HCT116 (cell line): ENCODE data around the gene KCNK5. TPM values are rescaled to one million over a fixed set of nuclear protein-coding genes. Genes with fewer than 3 reads are reported as not detected.

Source experiments
- ATAC-seq: fragments of 200-7000 bp; cut with Tn5 transposase; 2 replicates; pipeline ENCODE4 v1.9.1; 2020; ENCODE audit warnings: mild to moderate bottlenecking, moderate library complexity
- BruUV-seq: library from RNA; stranded (reverse); fragments of 400-500 nt; replicated peaks from 2 replicates; lab custom pipeline; 2021; lab: Mats Ljungman, UMichigan
- CTCF ChIA-PET: fragments of 300-600 bp; sonication (Branson Sonifier 250); formaldehyde crosslinking; loops from one replicate; lab custom pipeline; 2021; ENCODE audit warnings: antibody characterized with exemption; lab: Charles Lee
- POLR2A ChIA-PET: fragments of 300-600, 350-600 bp; sonication (Branson Sonifier 250); formaldehyde crosslinking; loops from one replicate; lab custom pipeline; 2021; ENCODE audit warnings: antibody characterized with exemption; lab: Charles Lee
- RAD21 ChIA-PET, 2 experiments: fragments of 300-600 bp; sonication (Branson Sonifier 250); formaldehyde crosslinking; loops; one replicate each; lab custom pipeline; 2023; ENCODE audit warnings: low total read pairs in 2 of 2; ENCODE audit not compliant: uncharacterized antibody in 2 of 2, unreplicated experiment in 2 of 2, low non-redundant PET in 1 of 2; lab: Charles Lee
- DNase-seq: peaks from one replicate; pipeline ENCODE4 v3.0.0-alpha.2; 2010; ENCODE audit warnings: low read depth, low spot score
- H2AFZ ChIP-seq: fragments of 200-600 bp; shearing (Covaris generic), sonication (generic); 2 replicates; pipeline ENCODE4 v1.6.1; 2017; ENCODE audit warnings: low read depth, mixed run types, mixed read lengths, antibody characterized with exemption, low read length; ENCODE audit not compliant: poor library complexity, severe bottlenecking
- H3K27ac ChIP-seq: 2 replicates; pipeline ENCODE4 v1.5.1; 2012; ENCODE audit warnings: low read depth, low read length
- H3K27me3 ChIP-seq: fragments of 200-600 bp; sonication (generic); 2 replicates; pipeline ENCODE4 v1.6.1; 2016; ENCODE audit warnings: mixed run types, low read length, mixed read lengths; ENCODE audit not compliant: insufficient read depth
- H3K36me3 ChIP-seq, 2 experiments: fragments of 200-500 bp in 1 of 2; fragments of 200-600 bp in 1 of 2; sonication (Bioruptor generic) in 1 of 2; sonication (generic) in 1 of 2; 2 replicates each; pipeline versions ENCODE4 v1.5.1 to v1.6.1; 2014 to 2016; ENCODE audit warnings: low read length in 2 of 2, inconsistent platforms in 1 of 2, mixed read lengths in 1 of 2, mixed run types in 1 of 2; ENCODE audit not compliant: insufficient read depth in 2 of 2, control insufficient read depth in 1 of 2
- H3K4me1 ChIP-seq, 2 experiments: fragments of 200-600 bp in 1 of 2; sonication (generic) in 1 of 2; 2 replicates each; pipeline versions ENCODE4 v1.5.1 to v1.6.1; 2012 to 2017; ENCODE audit warnings: low read length in 2 of 2, inconsistent platforms in 1 of 2, mild to moderate bottlenecking in 1 of 2, mixed read lengths in 1 of 2, mixed run types in 1 of 2, moderate library complexity in 1 of 2; ENCODE audit not compliant: insufficient read depth in 2 of 2, control insufficient read depth in 1 of 2
- H3K4me2 ChIP-seq: fragments of 200-600 bp; sonication (generic); 2 replicates; pipeline ENCODE4 v1.6.1; 2017; ENCODE audit warnings: mixed run types, low read length, mixed read lengths
- H3K4me3 ChIP-seq, 2 experiments: fragments of 200-600 bp in 1 of 2; sonication (generic) in 1 of 2; replicated peaks in 1 of 2; 2 replicates each; pipeline ENCODE4 v1.5.1; 2011 to 2016; ENCODE audit warnings: low read length in 2 of 2, control low read depth in 1 of 2, low read depth in 1 of 2, mild to moderate bottlenecking in 1 of 2, mixed read lengths in 1 of 2, mixed run types in 1 of 2
- H3K79me2 ChIP-seq: fragments of 200-600 bp; sonication (generic); 2 replicates; pipeline ENCODE4 v1.6.1; 2017; ENCODE audit warnings: mild to moderate bottlenecking, mixed run types, low read length, moderate library complexity, mixed read lengths; ENCODE audit not compliant: insufficient read depth
- H3K9ac ChIP-seq: fragments of 200-600 bp; sonication (generic); 2 replicates; pipeline ENCODE4 v1.6.1; 2016; ENCODE audit warnings: low read length, mixed read lengths
- H3K9me2 ChIP-seq: fragments of 200-600 bp; sonication (generic), shearing (Covaris generic); 2 replicates; pipeline ENCODE4 v1.6.1; 2017; ENCODE audit warnings: mixed run types, mild to moderate bottlenecking, moderate library complexity; ENCODE audit not compliant: insufficient read depth
- H3K9me3 ChIP-seq, 2 experiments: fragments of 200-500 bp in 1 of 2; fragments of 200-600 bp in 1 of 2; sonication (Bioruptor generic) in 1 of 2; sonication (generic) in 1 of 2; 2 replicates each; pipeline ENCODE4 v1.6.1; 2014 to 2017; ENCODE audit warnings: low read length in 2 of 2, mixed read lengths in 2 of 2, inconsistent platforms in 1 of 2, low read depth in 1 of 2, mild to moderate bottlenecking in 1 of 2, mixed run types in 1 of 2, moderate library complexity in 1 of 2; ENCODE audit not compliant: control insufficient read depth in 1 of 2, insufficient read depth in 1 of 2
- H4K20me1 ChIP-seq: fragments of 200-600 bp; sonication (generic), shearing (Covaris generic); 2 replicates; pipeline ENCODE4 v1.6.1; 2017; ENCODE audit warnings: mixed run types, mild to moderate bottlenecking, moderate library complexity; ENCODE audit not compliant: insufficient read depth
- CBX3 ChIP-seq: IDR thresholded peaks from 2 replicates; pipeline ENCODE4 v1.6.1; 2012; ENCODE audit warnings: low read depth
- CEBPB ChIP-seq: IDR thresholded peaks from 2 replicates; pipeline ENCODE4 v1.6.1; 2012; ENCODE audit warnings: low read depth
- CTCF ChIP-seq, 3 experiments: fragments of 200-600 bp in 1 of 3; sonication (generic) in 1 of 3; IDR thresholded peaks in 2 of 3; conservative IDR thresholded peaks in 1 of 3; 2 replicates each; pipeline ENCODE4 v1.5.1; 2012 to 2017; ENCODE audit warnings: low read depth in 2 of 3, low read length in 2 of 3, antibody characterized with exemption in 1 of 3, borderline replicate concordance in 1 of 3, control low read depth in 1 of 3, mild to moderate bottlenecking in 1 of 3, mixed read lengths in 1 of 3, mixed run types in 1 of 3, moderate library complexity in 1 of 3; ENCODE audit not compliant: insufficient read depth in 1 of 3
- EGR1 ChIP-seq: IDR thresholded peaks from 2 replicates; pipeline ENCODE4 v1.6.1; 2012; ENCODE audit warnings: low read depth
- ELF1 ChIP-seq: IDR thresholded peaks from 2 replicates; pipeline ENCODE4 v1.6.1; 2012; ENCODE audit warnings: low read depth, borderline replicate concordance
- EZH2 ChIP-seq: fragments of 200-600 bp; sonication (generic); IDR thresholded peaks from 2 replicates; pipeline ENCODE4 v1.6.1; 2017; ENCODE audit warnings: antibody characterized with exemption, mixed run types
- EZH2phosphoT487 ChIP-seq: fragments of 200-600 bp; IDR thresholded peaks from 2 replicates; pipeline ENCODE4 v1.6.1; 2018; ENCODE audit warnings: antibody characterized with exemption, borderline replicate concordance
- FOSL1 ChIP-seq: IDR thresholded peaks from 2 replicates; pipeline ENCODE4 v1.6.1; 2012; ENCODE audit warnings: low read depth
- JUND ChIP-seq: IDR thresholded peaks from 2 replicates; pipeline ENCODE4 v1.6.1; 2012
- POLR2AphosphoS5 ChIP-seq: IDR thresholded peaks from 2 replicates; pipeline ENCODE4 v1.6.1; 2011; ENCODE audit warnings: mild to moderate bottlenecking, low read depth, low read length, moderate library complexity
- SIN3A ChIP-seq: IDR thresholded peaks from 2 replicates; pipeline ENCODE4 v1.6.1; 2012; ENCODE audit warnings: low read depth
- SP1 ChIP-seq: IDR thresholded peaks from 2 replicates; pipeline ENCODE4 v1.6.1; 2012; ENCODE audit warnings: low read depth
- SRF ChIP-seq: IDR thresholded peaks from 2 replicates; pipeline ENCODE4 v1.6.1; 2012; ENCODE audit warnings: low read depth
- YY1 ChIP-seq: IDR thresholded peaks from 2 replicates; pipeline ENCODE4 v1.6.1; 2011; ENCODE audit warnings: low read length, low read depth, moderate library complexity, mild to moderate bottlenecking; ENCODE audit not compliant: insufficient replicate concordance; ENCODE audit errors: extremely low read depth
- ZBTB33 ChIP-seq: IDR thresholded peaks from 2 replicates; pipeline ENCODE4 v1.6.1; 2011; ENCODE audit warnings: mild to moderate bottlenecking, low read length, moderate library complexity; ENCODE audit not compliant: insufficient replicate concordance; ENCODE audit errors: extremely low read depth
- ZFX ChIP-seq: fragments of 450-650 bp; IDR thresholded peaks from 2 replicates; pipeline ENCODE4 v1.6.1; 2017
- ZNF274 ChIP-seq: fragments of 200-500 bp; sonication (Bioruptor generic); IDR thresholded peaks from 2 replicates; pipeline ENCODE4 v1.6.1; 2014; ENCODE audit warnings: mild to moderate bottlenecking, low read depth, low read length, inconsistent platforms
- intact Hi-C: fragments of 100-400 bp; cut with micrococcal nuclease; formaldehyde crosslinking; loops from 2 replicates; pipeline ENCODE4 v1.10.0; 2022
- total RNA-seq: library from RNA; stranded (reverse); gene quantifications from one replicate; pipeline ENCODE4 v1.2.1, GENCODE V29; 2021; ENCODE audit not compliant: unreplicated experiment
- TF ChIP-seq, protein P1 (sequence below): IDR thresholded peaks from 2 replicates; pipeline ENCODE4 v1.6.1; 2012

The KCNK5 gene
- total RNA-seq, 1 experiment from 2014 or later, result 9.5 TPM

DNA sequence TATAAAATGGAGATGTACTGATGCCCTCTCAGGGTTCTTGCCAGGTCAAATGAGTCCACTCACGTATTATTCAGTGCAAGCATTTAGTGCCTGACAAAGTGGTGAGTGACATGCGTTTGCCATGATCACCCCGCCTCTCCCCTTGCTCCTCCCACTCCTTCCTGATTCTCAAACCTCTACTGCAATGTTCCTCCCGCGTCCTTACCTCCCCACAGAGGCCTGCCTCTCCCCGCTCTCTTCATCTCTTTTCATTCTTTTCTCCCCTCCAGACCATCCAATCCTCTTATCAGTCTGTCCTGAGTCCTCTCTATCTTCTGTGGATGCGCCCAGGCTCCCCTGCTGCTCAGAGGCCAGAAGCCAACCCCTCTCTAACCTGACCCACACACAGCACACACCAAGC lies 40.7 kb downstream of the KCNK5 start:
- ChIA-PET RAD21 (no interaction called here), POLR2A (no interaction called here), CTCF (no interaction called here)
- H3K9me3 ChIP-seq, result no peaks in the 10 kb centered on the region
- intact Hi-C loops, result no loop called here
- no peaks in the 10 kb centered on the region for H3K27me3 ChIP-seq
- no peak overlapping the region for H3K27ac ChIP-seq
- H3K36me3 ChIP-seq, result peaks cover 5 to 10% of the 10 kb centered on the region in 2 experiments; a peak in 3 of 4 replicates
- H3K4me3 ChIP-seq, result no peak overlapping the region
- no peak overlapping the region for H3K9ac ChIP-seq
- TF ChIP-seq YY1, result no peak
- TF ChIP-seq EZH2phosphoT487, result no peak
- TF ChIP-seq CTCF (IDR thresholded peaks at IDR 0.05 in 2 of 3, conservative IDR thresholded peaks at IDR 0.05 in 1 of 3; ENCODE audit: borderline replicate concordance in 1 of 3, insufficient read depth in 1 of 3, low read depth in 2 of 3, low read length in 2 of 3), result no peak
- TF ChIP-seq SP1, result no peak
- TF ChIP-seq CEBPB, result no peak
- no peak for TF ChIP-seq ELF1
- TF ChIP-seq ZFX, result no peak
- TF ChIP-seq EZH2, result no peak
- no peak for TF ChIP-seq CBX3
- no peak for TF ChIP-seq SRF
- no peak for TF ChIP-seq ZBTB33
- no peak for TF ChIP-seq SIN3A
- TF ChIP-seq JUND, result no peak
- TF ChIP-seq, protein P1, sequence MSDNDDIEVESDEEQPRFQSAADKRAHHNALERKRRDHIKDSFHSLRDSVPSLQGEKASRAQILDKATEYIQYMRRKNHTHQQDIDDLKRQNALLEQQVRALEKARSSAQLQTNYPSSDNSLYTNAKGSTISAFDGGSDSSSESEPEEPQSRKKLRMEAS, result no peak
- TF ChIP-seq POLR2AphosphoS5, result no peak
- no peak for TF ChIP-seq EGR1
- no peak for TF ChIP-seq FOSL1
- TF ChIP-seq ZNF274, result no peak
- no peaks in the 10 kb centered on the region for H3K9me2 ChIP-seq
- DNase-seq (no peak), ATAC-seq (no peak)
- no peak overlapping the region for H2AFZ ChIP-seq
- BruUV-seq, result no TSS peak
- H4K20me1 ChIP-seq, result no peaks in the 10 kb centered on the region
- no peak overlapping the region for H3K4me2 ChIP-seq
- H3K79me2 ChIP-seq, result no peaks in the 10 kb centered on the region; the same call in 1 of the 2 replicates
- peaks cover 3 to 23% of the 10 kb centered on the region in 2 experiments for H3K4me1 ChIP-seq
